Measurements from ENCODE around the gene CXCL3.

DNA sequence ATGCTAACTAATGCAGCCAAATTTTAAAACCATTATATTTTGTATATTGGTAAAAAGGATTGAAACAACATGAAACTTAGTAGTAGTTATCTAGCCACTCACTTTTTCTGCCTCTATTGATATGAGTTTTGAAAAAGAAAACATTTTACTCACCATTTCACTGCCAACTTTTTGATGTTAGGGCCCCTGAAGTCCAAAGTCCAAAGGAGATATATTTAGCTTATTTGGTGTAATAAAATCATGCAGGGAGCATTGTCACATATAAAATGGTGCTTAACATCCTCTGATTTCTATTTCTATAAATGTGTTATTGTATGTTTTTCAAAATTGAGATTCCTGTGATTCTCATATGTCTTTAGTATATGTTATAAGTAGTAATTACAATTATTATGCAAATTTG, 24.5 kb upstream of the CXCL3 start:
- TF ChIP-seq, protein P1, sequence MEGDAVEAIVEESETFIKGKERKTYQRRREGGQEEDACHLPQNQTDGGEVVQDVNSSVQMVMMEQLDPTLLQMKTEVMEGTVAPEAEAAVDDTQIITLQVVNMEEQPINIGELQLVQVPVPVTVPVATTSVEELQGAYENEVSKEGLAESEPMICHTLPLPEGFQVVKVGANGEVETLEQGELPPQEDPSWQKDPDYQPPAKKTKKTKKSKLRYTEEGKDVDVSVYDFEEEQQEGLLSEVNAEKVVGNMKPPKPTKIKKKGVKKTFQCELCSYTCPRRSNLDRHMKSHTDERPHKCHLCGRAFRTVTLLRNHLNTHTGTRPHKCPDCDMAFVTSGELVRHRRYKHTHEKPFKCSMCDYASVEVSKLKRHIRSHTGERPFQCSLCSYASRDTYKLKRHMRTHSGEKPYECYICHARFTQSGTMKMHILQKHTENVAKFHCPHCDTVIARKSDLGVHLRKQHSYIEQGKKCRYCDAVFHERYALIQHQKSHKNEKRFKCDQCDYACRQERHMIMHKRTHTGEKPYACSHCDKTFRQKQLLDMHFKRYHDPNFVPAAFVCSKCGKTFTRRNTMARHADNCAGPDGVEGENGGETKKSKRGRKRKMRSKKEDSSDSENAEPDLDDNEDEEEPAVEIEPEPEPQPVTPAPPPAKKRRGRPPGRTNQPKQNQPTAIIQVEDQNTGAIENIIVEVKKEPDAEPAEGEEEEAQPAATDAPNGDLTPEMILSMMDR (conservative IDR thresholded peaks at IDR 0.05; ENCODE audit: low read depth in 2 of 2), result no peak
- TF ChIP-seq EZH2 (IDR thresholded peaks at IDR 0.05; ENCODE audit: low read depth, unreplicated experiment), result no peak

Data from GM23338 (cell line).